HG02623 (cell line): Measurements from ENCODE around the gene KIFC3.
"Not testable (repeated sequence)": the region's sequence is repeated elsewhere in the genome, so short reads cannot be mapped to it uniquely, and the experiment has no call there.

Experiments
- ATAC-seq: cut with Tn5 transposase; IDR thresholded peaks from one replicate; pipeline ENCODE4 v1.9.1; 2021; ENCODE audit warnings: moderate library complexity; ENCODE audit not compliant: unreplicated experiment

Gene KIFC3

DNA sequence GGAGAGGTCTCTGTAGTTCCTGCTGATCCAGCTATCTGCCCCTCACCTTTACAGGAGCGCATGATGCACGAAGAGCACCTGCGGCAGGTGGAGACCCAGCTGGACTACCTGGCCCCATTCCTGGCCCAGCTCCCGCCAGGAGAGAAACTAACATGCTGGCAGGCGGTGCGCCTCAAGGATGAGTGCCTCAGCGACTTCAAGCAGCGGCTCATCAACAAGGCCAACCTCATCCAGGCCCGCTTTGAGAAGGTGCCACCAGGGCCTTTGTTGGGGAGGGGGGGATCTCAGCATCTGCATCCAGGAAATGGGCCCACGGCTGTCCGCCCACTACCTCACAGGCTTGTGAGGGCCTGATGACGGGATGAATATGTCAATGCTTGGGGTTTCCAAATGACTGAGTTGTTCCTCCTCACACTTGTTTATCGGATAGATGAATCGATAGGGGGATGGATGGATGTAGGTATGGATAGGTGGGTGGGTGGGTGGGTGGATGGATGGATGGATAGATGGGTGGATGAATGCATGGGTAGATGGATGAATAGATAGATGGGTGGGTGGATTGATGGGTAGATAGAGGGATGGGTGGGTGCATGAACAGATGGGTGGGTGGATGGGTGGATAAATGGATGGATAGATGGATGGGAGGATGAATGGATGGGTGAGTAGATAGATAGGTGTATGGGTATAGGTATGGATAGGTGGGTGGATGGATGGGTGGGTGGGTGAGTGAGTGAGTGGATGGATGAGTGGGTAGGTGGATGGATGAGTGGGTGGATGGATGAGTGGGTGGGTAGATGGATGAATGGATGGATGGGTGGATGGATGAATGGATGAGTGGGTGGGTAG, 73.7 kb downstream of the KIFC3 start:
- ATAC-seq = no peak

DNA sequence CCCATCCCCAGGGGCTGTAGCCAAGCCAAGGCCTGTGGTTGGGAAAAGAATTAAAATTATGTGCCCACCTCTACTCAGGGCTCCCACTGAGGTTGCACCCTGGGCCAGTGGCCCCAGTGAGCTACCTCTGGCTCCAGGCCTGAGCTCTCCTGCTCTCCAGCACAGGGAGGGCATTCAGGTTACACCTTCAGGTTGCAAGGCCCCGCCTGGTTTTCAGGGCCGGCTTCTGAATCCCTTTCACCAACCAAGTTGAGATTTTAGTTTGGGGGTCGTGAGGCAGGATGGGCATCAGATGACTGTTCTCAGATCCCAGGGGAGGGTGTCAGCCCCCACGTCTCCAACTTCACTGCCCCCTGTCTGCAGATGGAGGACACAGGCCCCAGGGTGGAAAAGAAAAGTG, 74.7 kb downstream of the KIFC3 start:
- no peak for ATAC-seq

DNA sequence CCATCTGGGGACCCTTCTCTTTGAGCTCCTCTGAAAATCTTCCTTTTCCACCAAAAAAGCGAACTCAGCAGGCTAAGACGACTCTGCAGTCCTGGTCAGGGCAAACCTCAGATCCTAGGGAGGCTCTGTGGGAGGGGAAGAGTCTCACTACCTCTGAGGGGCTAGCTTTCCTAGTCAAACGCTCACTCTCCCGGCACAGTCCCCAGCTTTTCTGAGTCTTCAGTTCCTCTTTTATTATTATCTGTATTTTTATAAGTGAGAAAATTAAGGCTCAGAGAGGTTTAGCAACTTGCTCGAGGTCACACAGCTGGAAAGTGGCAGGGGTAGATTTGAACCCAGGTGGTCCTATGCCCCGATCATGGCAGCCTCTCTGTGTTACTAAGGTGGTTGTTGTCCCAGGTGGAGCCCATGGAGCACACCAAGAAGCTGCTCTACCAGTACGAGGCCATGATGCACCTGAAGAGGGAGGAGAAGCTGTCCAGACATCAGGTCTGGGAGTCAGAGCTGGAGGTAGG, 75.8 kb downstream of the KIFC3 start:
- ATAC-seq = no peak

DNA sequence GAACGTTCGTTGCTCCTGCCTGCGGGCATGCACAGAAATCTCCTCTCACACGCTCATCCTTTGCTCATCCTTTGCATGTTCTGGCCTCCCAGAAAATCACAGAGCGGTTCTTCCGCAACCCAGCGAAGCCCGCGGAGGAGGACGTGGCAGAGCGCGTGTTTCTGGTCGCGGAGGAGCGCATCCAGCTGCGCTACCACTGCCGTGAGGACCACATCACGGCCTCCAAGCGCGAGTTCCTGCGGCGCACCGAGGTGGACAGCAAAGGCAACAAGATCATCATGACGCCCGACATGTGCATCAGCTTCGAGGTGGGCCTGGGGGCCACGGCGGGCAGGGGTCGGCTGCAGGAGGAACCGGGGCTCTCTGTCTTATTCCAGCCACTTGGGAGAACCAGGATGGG, 76.3 kb downstream of the KIFC3 start:
- ATAC-seq = no peak

DNA sequence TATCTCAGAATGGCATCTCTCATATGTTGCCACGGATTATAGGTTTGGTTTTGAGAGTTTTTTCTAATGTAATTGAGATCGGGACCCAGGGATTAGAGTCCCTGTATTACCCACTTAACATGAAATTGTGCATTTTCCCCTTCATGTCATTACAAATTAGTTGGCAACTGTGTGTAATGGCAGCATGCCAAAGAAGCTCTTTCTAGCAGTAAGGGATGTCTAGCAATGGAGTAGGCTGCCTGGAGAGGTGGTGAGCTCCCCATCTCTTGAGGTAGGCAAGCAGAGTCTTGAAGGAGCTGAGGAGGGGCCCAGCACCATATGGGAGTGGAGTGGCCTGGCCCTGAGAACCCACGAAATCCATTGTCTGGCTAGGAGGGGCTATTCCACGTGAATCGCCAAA, 76.7 kb downstream of the KIFC3 start:
- ATAC-seq = no peak

DNA sequence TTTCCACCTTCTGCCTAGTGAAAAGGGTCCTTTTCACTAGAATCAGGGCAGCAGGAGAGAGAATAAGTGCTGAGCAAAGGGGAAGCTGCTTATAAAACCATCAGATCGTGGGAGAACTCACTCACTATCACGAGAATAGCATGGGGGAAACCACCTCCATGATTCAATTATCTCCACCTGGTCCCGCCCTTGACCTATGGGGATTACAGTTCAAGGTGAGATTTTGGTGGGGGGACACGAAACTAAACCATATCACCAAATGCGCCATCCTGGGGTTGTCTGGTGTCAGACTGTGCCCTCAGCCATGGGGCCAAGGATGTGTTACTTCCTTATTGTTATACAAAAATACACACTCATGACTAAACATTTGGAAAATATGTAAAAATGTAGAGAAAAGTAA, 77.1 kb downstream of the KIFC3 start:
- ATAC-seq = no peak

DNA sequence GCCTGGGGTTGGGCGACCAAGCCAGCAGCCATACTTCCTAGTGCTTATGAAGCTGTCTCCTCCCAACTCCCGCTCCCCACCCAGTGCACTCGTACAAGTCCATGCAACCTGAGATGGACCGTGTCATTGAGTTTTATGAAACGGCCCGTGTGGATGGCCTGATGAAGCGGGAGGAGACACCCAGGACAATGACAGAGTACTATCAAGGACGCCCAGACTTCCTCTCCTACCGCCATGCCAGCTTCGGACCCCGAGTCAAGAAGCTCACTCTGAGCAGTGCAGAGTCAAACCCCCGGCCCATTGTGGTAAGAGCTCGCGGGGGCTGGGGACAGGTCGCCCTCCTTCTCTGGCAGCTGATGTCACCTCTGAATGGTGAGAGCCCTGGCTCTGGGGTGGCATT, 77.8 kb downstream of the KIFC3 start:
- ATAC-seq = no peak

DNA sequence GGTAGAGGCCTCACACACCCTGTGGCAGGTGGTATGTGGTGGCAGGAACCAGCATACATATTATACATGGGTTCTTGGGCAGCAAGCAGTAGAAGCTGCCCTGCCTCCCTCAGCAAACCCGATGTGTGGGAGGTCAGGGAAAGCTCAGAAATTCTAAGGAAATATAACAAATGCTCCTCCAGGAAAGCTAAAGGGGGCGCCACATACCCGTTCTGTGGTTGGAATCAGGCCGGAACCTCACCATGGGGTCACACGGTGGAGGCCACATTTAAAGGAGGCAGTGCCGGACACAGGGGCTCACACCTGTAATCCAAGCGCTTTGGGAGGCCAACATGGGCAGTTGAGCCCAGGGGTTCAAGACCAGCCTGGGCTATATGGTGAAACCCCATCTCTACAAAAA, 79.1 kb downstream of the KIFC3 start:
- no peak for ATAC-seq

DNA sequence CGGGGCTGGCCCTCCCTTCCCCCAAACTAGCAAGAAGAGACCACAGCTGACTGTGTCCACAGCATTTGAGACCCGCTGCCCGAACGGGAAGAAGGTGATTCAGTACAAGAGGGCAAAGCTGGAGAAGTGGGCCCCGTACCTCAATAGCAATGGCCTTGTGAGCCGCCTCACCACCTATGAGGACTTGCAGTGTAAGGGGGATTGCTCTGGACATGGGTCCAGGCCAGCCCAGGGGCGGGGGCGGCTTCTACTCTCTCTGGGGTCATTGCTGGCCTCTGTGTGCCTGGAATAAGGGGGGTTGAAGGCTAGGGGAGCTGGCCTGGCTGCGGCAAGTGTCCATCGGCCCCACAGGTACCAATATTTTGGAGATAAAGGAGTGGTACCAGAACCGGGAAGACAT, 79.6 kb downstream of the KIFC3 start:
- ATAC-seq = no peak

DNA sequence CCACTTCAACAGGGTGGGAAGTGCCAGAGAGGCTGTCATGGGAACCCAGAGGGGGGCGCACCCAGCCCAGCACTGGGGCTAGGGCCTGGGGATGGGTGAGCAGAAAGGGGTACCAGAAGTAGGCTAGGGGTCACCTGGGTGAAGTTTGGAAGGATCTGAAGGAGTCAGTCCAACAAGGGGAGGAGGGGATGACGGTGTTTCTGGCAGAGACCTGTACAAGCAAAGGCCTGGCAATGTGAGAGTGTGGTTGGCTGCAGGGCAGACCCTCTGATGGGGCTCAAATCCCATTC, 80.1 kb downstream of the KIFC3 start:
- no peak for ATAC-seq

DNA sequence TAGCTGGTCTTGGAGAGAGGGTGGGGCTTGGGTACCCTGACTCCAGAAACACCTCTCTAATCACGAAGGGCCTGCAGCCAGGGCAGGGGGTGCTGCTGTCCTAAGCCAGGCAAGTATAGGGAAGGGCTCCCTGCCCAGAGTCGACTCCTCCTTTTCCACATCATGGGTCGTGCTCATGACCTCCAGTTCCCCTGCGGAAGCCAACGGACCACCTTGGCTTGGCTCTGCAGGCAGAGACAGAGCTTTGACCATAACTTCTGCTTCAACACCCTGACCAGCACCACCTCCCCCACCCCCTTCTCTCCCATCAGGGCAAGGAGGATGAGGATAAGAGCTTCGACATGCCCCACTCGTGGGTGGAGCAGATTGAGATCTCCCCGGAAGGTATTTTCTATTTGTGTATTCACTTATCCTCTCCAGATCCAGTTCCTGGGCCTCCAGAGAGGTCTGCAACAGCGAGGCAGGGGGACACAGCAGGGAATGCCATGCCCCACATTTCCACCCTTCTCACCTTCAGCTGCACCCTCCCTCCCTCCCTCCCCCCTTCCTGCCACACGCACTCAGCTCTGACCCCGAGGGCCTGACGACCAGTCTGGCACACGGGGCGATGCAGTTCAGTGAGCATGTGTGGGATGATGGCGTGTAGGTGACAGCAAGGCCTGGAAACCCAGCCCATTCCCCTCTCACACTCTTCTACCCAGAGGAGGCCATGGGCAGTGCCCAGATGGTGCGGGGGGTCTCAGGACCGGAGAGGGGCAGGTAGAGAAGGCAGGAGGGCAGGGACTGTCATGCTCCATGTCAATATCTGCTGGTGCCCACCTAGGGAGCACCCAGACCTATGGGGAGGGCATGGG, 80.7 kb downstream of the KIFC3 start:
- ATAC-seq = no peak

DNA sequence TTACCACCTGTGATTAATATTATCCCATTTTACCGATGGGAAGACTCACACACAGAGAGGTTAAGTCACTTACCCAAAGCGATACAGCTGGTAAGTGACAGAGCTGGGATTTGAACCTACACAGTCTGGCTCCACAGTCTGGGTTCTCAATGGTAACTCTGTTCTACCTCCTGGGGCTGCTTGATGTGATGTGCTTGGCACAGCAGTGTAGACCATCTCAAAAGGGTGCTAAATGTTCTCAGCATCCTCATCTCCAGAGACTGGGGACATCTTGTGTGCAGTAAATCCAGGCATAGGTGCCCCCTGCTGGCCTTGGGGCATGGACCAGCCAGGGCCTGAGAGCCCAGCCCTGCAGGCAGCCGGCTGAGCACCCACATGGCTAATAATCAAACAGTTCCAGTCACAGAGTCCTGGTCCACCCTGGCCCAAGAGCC, 82.1 kb downstream of the KIFC3 start:
- ATAC-seq = no peak

DNA sequence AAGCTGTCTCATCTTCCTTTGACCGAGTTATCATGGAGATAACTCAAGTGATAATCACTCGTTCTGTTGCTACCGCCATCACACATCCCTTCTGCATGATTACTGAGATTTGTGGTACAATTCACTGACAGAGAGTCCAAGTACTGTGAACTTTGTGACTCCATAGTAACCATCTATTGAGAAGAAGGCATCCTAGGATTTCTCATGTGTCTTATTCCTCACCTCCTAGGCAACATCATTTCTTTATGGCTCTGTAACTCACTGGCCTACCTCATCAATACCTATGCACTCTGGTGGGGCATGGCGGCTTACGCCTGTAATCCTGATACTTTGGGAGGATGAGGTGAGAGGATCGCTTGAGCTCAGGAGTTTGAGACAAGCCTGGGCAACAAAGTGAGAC, 88.2 kb downstream of the KIFC3 start:
- no peak for ATAC-seq

DNA sequence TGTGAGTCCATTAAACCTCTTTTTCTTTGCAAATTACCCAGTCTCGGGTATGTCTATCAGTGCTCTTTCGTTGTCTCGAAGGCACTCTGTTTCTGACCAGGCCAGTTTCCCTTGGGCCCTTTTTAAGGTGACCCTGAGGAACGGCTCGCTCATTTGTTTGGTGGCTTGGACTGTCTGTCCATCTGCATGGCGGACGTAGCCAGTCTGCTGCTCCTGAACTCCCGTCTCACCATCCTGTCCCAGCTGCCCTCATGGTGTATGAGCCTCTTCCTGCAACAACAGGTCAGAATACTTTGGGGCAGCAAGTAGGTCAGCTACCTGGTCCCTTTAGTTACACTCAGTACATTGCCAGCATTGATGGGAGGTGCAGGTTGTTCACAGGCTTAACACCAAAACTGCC, 88.7 kb downstream of the KIFC3 start:
- no peak for ATAC-seq

DNA sequence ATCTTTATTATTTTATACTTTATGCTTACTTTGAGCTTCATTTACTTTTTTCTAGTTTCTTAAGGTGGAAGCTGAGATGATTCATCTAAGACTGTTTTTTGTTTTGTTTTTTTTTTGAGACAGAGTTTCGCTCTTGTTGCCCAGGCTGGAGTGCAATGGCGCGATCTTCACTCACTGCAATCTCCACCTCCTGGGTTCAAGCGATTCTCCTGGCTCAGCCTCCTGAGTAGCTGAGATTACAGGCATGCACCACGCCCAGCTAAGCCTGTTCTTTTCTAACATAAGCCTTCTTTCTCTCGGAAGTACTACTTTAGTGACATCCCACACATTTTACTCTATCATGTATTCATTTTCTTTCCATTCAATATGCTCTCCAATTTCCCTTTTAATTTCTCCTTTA, 89.7 kb downstream of the KIFC3 start:
- not testable (repeated sequence) for ATAC-seq

DNA sequence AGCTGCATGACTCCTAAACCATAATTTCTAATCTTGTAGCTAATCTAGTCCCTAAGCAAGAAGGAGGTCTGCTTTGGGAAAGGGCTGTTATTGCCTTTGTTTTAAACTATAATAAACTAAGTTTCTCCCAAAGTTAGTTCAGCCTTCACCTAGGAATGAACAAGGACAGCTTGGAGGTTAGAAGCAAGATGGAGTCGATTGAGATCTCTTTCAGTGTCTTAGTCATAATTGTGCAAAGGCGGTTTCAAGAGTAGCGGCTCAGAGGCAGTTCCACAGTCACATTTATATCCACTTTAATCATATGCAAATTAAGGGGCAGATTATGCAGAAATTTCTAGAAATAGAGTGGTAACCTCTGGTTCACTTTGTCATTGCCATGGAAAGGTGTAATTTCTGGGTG, 90.3 kb downstream of the KIFC3 start:
- ATAC-seq = no peak

DNA sequence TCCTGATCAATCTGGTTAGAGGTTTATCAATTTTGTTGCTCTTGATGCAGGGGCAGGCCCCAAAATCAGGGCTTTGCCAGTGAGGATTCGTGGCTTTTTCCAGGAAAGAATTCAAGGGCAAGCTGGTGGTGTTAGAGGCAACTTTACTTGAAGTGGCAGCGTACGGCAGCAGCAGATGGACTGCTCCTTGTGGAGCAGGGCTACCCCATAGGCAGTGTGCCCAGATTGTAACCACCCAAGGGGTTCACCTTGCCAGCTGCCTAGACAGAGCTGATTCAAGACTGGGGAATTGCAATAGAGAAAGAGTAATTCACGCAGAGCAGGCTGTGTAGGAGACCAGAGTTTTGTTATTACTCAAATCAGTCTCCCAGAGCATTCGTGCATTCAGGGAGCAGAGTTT, 90.9 kb downstream of the KIFC3 start:
- ATAC-seq = no peak

DNA sequence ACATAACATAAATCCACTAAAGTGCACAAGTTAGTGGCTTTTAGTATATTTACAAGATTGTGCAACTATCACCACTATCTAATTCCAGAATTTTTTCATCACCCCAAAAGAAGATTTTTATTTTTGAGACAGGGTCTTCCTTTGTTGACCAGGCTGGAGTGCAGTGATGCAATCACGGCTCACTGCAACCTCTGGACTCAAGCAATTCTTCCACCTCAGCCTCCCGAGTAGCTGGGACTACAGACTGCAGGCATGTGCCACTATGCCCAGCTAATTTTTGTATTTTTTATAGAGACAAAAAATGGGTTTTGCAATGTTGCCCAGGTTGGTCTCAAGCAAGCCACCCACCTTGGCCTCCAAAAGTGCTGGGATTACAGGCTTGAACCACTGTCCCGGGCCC, 92.6 kb downstream of the KIFC3 start:
- ATAC-seq = no peak
